Smooth muscle cell of the umbilical artery (primary cell): Measurements from ENCODE around the gene ARID4A. TPM values are rescaled to one million over a fixed set of nuclear protein-coding genes. Genes with fewer than 3 reads are reported as not detected.

Experiments used
- total RNA-seq: library from RNA; depleted of rRNA; stranded (reverse); fragments of >200 nt; gene quantifications from 2 replicates; pipeline ENCODE4 v1.2.3, GENCODE V29; 2014

Gene ARID4A
- 9.0 and 9.5 TPM in 2 replicates for total RNA-seq

GRCh38 chr14:58298477-58299400 is at the start of gene ARID4A:
ARID4A (plus strand) TSS chr14:58298555; CDS start chr14:58299855, 1,300 bp downstream.

GRCh38 chr14:58395812-58396788 is 97.7 kb downstream of the ARID4A start, which contains the start of gene TOMM20L:
TOMM20L (plus strand) TSS chr14:58395930; CDS start chr14:58395958, 28 bp downstream.

Other genes with a start within 250 kb of the ARID4A start
- 11.3 and 13.5 TPM in 2 replicates for gene ARMH4, start 146.3 kb upstream of the ARID4A start, total RNA-seq
- gene ACTR10, start 98.4 kb upstream of the ARID4A start, total RNA-seq = 46.4 and 62.1 TPM in 2 replicates
- gene PSMA3, start 53.7 kb upstream of the ARID4A start, total RNA-seq = 79.0 and 98.7 TPM in 2 replicates
- gene TOMM20L, start 97.4 kb downstream of the ARID4A start, total RNA-seq = not detected in 2 replicates
- gene TIMM9, start 129.0 kb downstream of the ARID4A start, total RNA-seq = 11.9 and 16.6 TPM in 2 replicates
- gene KIAA0586, start 129.2 kb downstream of the ARID4A start, total RNA-seq = 24.1 and 32.4 TPM in 2 replicates